DOHH2 (cell line): ENCODE measurements around the gene AHNAK.

Experiments
- H3F3A ChIP-seq: fragments of 200-600 bp; sonication (generic), shearing (Covaris generic); 2 replicates; pipeline ENCODE4 v1.6.0; 2016; ENCODE audit warnings: antibody characterized with exemption, mild to moderate bottlenecking; ENCODE audit not compliant: control insufficient read depth, insufficient read depth
- H3K27ac ChIP-seq: fragments of 200-600 bp; sonication (generic); 2 replicates; pipeline ENCODE4 v1.5.1; 2014; ENCODE audit warnings: low read depth, mild to moderate bottlenecking, low read length, moderate library complexity
- H3K27me3 ChIP-seq: fragments of 200-600 bp; sonication (generic); 2 replicates; pipeline ENCODE4 v1.6.1; 2014; ENCODE audit warnings: mild to moderate bottlenecking, low read length, mixed read lengths; ENCODE audit not compliant: control insufficient read depth
- H3K36me3 ChIP-seq: fragments of 200-600 bp; sonication (generic); 2 replicates; pipeline ENCODE4 v1.6.1; 2014; ENCODE audit warnings: mild to moderate bottlenecking, low read length, moderate library complexity, mixed read lengths; ENCODE audit not compliant: control insufficient read depth
- H3K4me1 ChIP-seq: fragments of 200-600 bp; sonication (generic); 2 replicates; pipeline ENCODE4 v1.6.1; 2014; ENCODE audit warnings: mild to moderate bottlenecking, low read length, mixed read lengths; ENCODE audit not compliant: control insufficient read depth
- H3K4me2 ChIP-seq: fragments of 200-600 bp; sonication (generic); 2 replicates; pipeline ENCODE4 v1.6.0; 2014; ENCODE audit warnings: mild to moderate bottlenecking, low read length, moderate library complexity
- H3K4me3 ChIP-seq: fragments of 200-600 bp; sonication (generic); 2 replicates; pipeline ENCODE4 v1.5.1; 2014; ENCODE audit warnings: mild to moderate bottlenecking, low read length, mixed read lengths
- H3K79me2 ChIP-seq: fragments of 200-600 bp; sonication (generic); 2 replicates; pipeline ENCODE4 v1.6.1; 2014; ENCODE audit warnings: mild to moderate bottlenecking, low read length, mixed read lengths; ENCODE audit not compliant: control insufficient read depth
- H3K9me2 ChIP-seq: fragments of 200-600 bp; sonication (generic); replicated peaks from 2 replicates; pipeline ENCODE4 v1.6.1; 2014; ENCODE audit warnings: mild to moderate bottlenecking, low read length, mixed read lengths; ENCODE audit not compliant: control insufficient read depth
- H3K9me3 ChIP-seq: fragments of 200-600 bp; sonication (generic); 2 replicates; pipeline ENCODE4 v1.6.1; 2014; ENCODE audit warnings: antibody characterized with exemption, low read length, mixed read lengths; ENCODE audit not compliant: control insufficient read depth, insufficient read depth
- H4K20me1 ChIP-seq: fragments of 200-600 bp; sonication (generic); 2 replicates; pipeline ENCODE4 v1.6.0; 2014; ENCODE audit warnings: low read depth, mild to moderate bottlenecking, antibody characterized with exemption, low read length, moderate library complexity; ENCODE audit not compliant: control insufficient read depth, insufficient read depth
- EZH2phosphoT487 ChIP-seq: fragments of 200-600 bp; sonication (generic); IDR thresholded peaks from 2 replicates; pipeline ENCODE4 v1.6.1; 2017; ENCODE audit warnings: borderline replicate concordance, mild to moderate bottlenecking, antibody characterized with exemption, low read length, moderate library complexity, mixed read lengths
- TF ChIP-seq, protein P1 (sequence below): fragments of 200-600 bp; sonication (generic); IDR thresholded peaks from one replicate; pipeline ENCODE4 v1.5.1; 2014; ENCODE audit warnings: antibody characterized with exemption, mild to moderate bottlenecking, low read depth, low read length; ENCODE audit not compliant: poor library complexity, severe bottlenecking

AHNAK gene

GRCh38 chr11:62449451-62449851 lies 97.2 kb downstream of the AHNAK start:
- H3K79me2 ChIP-seq, result no peaks in the 10 kb centered on the region
- no peaks in the 10 kb centered on the region for H3F3A ChIP-seq
- TF ChIP-seq, protein P1, sequence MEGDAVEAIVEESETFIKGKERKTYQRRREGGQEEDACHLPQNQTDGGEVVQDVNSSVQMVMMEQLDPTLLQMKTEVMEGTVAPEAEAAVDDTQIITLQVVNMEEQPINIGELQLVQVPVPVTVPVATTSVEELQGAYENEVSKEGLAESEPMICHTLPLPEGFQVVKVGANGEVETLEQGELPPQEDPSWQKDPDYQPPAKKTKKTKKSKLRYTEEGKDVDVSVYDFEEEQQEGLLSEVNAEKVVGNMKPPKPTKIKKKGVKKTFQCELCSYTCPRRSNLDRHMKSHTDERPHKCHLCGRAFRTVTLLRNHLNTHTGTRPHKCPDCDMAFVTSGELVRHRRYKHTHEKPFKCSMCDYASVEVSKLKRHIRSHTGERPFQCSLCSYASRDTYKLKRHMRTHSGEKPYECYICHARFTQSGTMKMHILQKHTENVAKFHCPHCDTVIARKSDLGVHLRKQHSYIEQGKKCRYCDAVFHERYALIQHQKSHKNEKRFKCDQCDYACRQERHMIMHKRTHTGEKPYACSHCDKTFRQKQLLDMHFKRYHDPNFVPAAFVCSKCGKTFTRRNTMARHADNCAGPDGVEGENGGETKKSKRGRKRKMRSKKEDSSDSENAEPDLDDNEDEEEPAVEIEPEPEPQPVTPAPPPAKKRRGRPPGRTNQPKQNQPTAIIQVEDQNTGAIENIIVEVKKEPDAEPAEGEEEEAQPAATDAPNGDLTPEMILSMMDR, result no peak
- TF ChIP-seq EZH2phosphoT487, result no peak
- H3K4me3 ChIP-seq, result no peak overlapping the region
- H3K4me1 ChIP-seq, result no peaks in the 10 kb centered on the region
- no peaks in the 10 kb centered on the region for H3K9me2 ChIP-seq
- H3K9me3 ChIP-seq, result no peaks in the 10 kb centered on the region
- no peak overlapping the region for H3K27ac ChIP-seq
- no peaks in the 10 kb centered on the region for H4K20me1 ChIP-seq
- peaks cover 20% of the 10 kb centered on the region for H3K27me3 ChIP-seq
- no peak overlapping the region for H3K4me2 ChIP-seq
- H3K36me3 ChIP-seq, result no peaks in the 10 kb centered on the region

DNA sequence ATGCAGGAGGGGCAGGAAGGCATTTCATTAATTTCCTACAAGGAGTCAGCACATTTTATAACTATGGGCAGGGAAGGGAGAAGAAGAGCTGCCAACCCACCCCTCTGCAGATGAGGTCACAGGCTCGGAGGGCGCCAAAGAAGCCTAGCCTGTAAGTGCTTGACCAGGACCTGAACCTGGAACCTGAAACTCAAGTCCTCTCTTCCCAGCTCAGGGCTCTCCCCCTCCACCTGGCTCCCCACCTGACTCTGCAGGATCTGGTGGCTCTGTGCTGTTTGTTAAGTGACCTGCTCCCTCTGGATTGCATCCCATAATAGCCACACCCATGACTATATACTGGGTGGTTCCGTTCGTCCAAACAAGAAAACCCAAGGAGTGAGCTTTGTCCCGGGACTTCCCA lies 100.5 kb downstream of the AHNAK start:
- Histone ChIP-seq H4K20me1 (no peaks in the 10 kb centered on the region), H3K4me1 (no peaks in the 10 kb centered on the region), H3F3A (no peaks in the 10 kb centered on the region), H3K36me3 (no peaks in the 10 kb centered on the region), H3K9me3 (no peaks in the 10 kb centered on the region), H3K4me3 (no peak overlapping the region), H3K9me2 (no peaks in the 10 kb centered on the region), H3K4me2 (no peak overlapping the region), H3K79me2 (no peaks in the 10 kb centered on the region), H3K27me3 (peaks cover 29% of the 10 kb centered on the region), H3K27ac (no peak overlapping the region)
- TF ChIP-seq, protein P1, result no peak
- TF ChIP-seq EZH2phosphoT487, result no peak

GRCh38 chr11:62445314-62445740 lies 101.3 kb downstream of the AHNAK start:
- Histone ChIP-seq H3K4me2 (no peak overlapping the region), H3F3A (no peaks in the 10 kb centered on the region), H3K4me1 (no peaks in the 10 kb centered on the region), H3K36me3 (no peaks in the 10 kb centered on the region), H3K4me3 (no peak overlapping the region), H3K9me3 (no peaks in the 10 kb centered on the region), H3K27me3 (peaks cover 29% of the 10 kb centered on the region), H3K9me2 (no peaks in the 10 kb centered on the region), H3K27ac (no peak overlapping the region), H4K20me1 (no peaks in the 10 kb centered on the region), H3K79me2 (no peaks in the 10 kb centered on the region)
- no peak for TF ChIP-seq EZH2phosphoT487
- TF ChIP-seq, protein P1, result no peak
